HG03280 (cell line): ENCODE results near the gene CFAP119.
"Not testable (repeated sequence)": the region's sequence is repeated elsewhere in the genome, so short reads cannot be mapped to it uniquely, and the experiment has no call there.

ENCODE experiments used
- ATAC-seq: cut with Tn5 transposase; IDR thresholded peaks from one replicate; pipeline ENCODE4 v1.9.1; 2021; ENCODE audit warnings: mild to moderate bottlenecking, moderate library complexity; ENCODE audit not compliant: unreplicated experiment

CFAP119 gene

DNA sequence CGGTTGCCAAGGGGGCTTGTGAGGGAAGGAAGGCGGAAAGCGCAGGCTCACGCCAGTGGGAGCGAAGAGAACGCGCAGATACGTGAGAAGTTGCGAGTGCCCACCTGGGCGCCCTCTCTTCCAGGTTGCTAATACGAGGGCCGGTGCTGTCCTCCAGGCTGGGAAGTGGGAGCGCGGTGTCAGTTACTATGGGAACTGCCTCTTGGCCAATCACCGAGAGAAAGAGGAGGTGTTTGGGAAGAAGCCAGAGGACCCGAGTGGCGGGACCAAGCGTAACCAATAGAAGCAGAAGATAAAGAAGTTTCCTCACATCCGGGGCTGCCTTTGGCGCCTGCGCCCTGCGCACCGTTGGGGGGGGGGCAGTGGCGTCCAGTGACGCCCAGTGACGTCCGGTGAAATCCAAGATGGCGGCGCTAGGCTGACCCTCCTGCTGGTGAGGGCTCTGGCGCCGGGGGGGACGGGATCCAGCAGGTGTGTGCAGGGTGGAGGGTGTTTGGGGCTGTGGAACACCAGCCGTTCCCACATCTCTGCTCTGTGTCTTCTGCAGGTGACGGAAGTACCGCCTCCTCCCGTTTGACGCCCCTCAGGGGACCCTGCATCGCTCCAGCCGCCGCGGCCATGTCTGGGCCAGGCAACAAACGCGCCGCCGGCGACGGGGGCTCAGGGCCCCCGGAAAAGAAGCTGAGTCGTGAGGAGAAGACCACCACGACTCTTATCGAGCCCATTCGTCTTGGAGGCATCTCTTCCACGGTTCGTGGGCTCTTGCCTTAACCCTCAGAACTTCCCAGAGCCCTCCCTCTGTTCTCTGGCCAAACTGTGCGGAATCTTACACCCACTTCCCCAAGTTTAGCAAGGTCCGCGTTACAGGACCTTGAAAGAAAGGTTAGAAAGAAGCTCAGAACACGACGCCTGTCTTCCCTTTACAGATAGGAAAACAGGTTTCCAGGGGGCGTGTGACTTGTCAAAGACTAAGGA lies at the start of gene CFAP119, which contains the start of gene RNF40:
CFAP119 (minus strand) TSS at position 135 of the 975 bp plus-strand sequence. CDS start 314 bp downstream, outside the sequence.
RNF40 (plus strand) TSS at position 395 of the 975 bp plus-strand sequence; CDS start at position 619, 224 bp downstream.
- peak; percentile 86 for ATAC-seq

DNA sequence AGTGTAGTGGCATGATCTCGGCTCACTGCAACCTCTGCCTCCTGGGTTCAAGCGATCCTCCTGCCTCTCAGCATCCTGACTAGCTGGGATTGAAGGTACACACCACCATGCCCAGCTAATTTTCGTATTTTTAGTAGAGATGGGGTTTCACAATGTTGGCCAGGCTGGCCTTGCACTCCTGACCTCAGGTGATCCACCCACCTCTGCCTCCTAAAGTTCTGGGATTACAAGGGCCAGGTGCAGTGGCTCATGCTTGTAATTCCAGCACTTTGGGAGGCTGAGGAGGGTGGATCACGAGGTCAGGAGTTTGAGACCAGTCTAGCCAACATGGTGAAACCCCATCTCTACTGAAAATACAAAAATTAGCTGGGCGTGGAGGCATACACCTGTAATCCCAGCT lies 47.8 kb upstream of the CFAP119 start:
- not testable (repeated sequence) for ATAC-seq

DNA sequence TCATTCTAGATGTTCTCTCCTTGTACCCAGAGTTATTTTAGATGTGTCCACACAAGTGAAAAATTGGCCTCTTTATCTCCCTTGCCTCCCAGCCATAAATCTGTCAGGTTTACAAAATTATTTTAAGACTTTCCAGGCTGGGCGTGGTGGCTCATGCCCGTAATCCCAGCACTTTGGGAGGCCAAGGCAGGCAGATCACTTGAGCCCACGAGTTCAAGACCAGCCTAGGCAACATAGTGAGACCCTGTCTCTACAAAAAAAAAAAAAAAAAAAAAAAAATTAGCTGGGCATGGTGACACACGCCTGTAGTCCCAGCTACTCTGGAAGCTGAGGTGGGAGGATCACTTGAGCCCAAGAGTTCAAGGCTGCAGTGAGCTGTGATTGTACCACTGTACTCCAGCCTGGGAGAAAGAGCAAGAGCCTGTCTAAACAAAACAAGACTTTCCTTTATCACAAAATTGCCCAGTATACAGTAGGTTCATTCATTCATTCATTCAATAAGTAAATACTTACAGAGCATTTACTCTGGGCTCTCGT lies 47.1 kb upstream of the CFAP119 start:
- not testable (repeated sequence) for ATAC-seq

DNA sequence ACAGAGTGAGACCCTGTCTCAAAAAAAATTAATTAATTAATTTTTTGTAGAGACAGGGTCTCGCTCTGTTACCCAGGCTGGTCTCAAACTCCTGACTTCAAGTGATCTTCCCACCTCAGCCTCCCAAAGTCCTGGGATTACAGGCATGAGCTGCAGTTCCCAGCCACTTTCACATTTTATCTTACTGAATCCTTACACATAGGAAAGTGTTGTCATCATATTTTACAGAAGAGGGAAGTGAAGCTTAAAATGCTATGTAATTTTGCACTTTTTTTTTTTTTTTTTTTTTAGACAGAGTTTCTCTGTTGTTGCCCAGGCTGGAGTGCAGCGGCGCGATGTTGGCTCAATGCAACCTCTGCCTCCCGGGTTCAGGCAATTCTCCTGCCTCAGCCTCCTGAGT lies 46.3 kb upstream of the CFAP119 start:
- no peak for ATAC-seq

DNA sequence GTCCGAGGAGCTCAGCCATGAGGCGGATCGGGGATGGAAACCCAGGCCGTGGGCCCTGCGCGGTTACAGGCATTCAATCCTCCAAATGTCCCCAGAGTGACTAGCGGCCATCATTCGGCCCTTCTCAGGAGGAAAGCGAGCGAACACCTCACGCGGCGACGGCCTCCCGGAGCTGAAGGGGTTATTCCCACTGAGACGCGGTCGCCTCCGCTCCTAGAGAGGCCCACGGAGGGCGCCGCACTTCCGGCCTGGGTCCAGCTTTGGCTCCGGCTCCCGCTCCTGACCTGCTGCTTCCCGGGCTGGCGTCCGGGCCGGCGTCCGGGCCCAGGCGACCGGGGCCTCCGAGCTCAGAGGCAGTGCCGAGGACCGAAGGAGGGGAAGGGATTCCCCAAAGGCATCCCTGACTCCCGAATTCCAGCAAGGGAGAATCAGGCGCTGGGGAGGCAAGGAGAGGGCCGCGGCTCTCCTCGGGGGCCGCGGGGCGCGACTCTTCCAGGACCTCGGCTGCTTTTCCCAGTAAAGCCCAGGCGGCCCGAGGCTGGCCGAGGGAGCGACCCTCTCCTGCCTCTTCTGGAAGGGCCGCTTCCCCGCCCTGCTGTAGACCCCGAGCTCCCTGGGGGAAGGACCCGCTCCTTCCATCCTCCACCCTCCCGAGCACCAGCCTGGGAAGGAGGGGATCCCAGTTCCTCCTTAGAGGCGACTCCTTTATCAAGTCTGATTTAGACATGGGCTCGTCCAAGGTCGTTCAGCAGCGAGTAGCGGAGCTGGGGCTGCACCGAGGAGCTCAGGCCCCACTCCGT lies 43.7 kb upstream of the CFAP119 start:
- no peak for ATAC-seq

DNA sequence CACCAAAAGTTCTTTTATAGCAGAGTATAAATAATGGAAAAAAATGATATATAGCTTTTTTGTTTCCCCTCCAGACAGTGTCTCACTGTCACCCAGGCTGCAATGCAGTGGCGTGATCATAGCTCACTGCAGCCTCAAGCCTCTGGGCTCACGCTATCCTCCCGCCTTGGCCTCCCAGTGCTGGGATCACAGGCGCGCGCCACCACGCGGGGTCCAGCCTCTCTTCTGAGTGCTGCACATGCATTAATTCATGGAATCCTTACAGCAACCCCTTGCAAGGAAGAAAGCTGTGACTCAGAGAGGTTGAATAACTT lies 43.2 kb upstream of the CFAP119 start:
- no peak for ATAC-seq

DNA sequence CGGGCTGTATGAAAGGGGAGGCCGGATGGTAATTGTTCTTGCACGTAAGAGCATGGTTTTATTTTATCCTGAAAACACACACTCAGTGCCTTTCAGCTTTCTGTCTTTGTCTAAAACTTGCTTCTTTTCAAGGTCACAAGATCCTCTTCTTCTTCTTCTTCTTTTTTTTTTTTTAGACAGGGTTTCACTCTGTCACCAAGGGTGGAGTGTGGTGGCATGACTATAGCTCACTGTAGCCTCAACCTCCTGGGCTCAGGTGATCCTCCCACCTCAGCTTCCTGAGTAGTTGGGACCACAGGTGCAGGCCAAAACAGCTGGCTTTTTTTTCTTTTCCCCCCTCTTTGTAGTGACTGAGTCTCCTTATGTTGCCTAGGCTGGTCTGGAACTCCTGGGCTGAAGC lies 41.1 kb upstream of the CFAP119 start:
- no peak for ATAC-seq

DNA sequence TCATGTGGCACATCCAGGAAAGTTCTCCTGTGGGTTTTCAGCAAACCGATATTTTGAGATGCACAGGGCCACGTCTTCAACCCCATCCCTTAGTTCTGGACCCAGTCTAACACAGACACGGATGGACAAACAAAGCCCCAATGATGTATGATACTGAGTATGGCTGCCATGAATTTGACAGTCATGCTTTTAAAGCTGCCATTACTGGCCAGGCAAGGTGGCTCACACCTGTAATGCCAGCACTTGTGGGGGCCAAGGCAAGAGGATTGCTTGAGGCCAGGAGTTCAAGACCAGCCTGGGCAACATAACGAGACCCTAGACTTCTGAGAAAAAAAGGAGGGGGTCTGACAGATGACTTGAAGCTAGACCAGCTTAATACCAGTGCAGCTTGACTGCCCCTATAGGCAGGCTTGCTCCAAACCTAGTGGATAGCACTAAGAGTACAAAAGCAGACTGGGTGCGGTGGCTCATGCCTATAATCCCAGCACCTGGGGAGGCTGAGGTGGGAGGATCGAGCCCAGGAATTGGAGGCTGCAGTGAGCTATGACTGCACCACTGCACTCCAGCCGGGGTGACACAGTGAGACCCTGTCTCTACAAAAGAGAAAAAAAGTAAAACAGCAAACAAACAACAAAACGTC lies 35.9 kb upstream of the CFAP119 start:
- no peak for ATAC-seq

DNA sequence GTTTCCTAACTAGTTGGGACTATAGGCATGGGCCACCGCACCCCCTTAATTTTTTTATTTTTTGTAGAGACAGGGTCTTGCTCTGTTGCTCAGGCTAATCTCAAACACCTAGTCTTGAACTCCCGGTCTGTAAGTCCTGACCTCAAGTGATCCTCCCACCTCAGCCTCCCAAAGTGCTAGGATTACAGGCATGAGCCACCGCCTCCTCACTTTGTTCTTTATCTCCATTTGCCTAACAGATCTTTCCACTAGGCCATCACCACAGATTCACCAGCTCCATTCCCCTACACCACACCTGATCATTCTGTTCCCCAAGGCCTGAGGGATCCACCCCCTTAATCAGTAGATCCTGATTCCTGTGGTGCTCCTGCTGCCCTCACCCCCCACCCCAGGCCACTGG lies 32.8 kb upstream of the CFAP119 start:
- ATAC-seq: no peak

DNA sequence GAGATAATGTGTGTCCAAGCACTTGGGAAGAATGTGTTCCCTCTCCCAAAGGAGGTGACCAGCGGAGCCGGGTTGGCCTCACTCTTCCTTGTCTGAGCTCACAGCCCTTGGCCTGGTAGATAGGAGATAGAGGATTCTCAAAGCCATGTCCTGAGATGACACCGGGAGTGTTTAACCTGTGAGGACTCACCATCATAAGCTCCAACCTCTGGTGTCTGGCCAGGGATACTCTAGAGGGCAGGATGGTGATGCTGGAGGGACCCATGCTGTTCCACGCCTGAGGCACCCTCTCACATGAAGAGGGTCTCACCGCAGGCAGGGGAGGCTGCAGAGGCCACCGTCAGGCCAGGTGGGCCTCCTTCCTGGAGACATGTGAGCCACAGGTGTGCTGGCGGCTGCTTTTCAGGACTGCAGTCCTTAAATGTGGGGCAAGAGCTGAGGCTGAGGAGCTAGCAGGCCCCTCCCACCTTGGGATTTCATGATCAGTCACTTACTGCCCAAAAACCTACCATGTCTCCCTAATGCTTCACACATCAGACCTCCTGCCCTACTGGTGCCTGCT lies 31.7 kb upstream of the CFAP119 start:
- ATAC-seq: no peak

DNA sequence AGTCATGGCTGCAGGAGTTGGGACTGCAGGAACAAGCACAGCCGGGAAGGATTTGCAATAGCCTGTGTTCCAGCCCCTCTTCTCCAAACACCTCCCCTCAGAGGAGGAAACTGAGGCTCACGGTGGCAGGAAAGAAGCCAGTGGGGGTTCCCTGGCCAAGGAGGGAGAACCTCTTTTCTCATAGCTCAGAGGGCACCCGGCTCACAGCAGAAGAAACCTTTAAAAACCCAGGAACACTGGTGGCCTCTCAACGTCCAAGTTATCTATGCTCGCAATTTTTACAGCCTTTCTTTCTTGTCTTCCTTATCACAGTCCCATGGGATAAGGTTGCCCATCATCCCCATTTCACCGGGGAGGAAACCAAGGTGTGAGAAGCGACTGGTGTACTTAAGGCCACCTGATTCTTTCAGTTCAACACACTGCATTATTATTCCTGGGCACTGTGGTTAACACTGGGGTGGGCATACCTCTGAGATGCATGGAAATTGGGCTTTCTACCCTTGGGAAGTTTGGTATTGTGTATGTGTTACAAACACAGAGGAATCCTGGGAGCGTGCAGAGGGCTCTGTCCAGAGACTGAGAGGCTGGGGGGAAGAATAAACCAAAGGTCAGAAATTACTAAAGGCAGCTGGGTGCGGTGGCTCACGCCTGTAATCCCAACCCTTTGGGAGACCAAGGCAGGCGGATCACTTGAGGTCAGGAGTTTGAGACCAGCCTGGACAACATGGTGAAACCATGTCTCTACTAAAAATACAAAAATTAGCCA lies 25.9 kb upstream of the CFAP119 start:
- no peak for ATAC-seq

DNA sequence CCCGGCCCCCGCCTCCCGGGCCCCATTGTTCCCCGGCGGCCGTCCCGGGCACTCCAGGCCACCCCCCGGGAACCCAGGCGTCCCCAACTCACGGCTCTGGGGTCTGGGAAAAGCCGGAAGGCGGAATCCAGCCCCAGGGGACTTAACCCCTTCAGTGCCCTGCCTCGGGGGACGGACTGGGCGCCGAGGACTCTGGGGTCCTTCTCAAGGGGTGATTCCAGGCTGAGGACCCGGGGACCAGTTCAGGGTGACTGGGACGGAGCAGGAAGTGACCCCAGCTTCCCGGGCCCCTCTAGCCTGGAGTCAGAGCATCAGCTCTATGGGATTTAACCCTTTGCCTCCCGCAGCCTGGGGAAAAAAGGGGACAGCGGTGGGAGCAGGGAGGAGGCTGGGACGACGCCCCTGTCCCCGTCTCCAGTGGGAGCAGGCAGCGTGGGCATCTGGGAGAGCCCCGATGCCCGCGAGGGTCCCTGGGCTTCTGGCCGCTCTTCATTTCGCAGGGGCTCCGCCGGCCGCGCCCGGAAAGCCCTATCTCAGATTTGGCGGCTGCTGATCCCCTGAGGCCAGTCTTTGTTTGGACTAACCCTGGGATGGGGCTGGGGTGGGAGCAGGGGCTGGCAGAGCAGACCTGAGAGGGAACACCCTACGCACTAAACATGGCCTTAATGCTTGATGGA lies 25.2 kb upstream of the CFAP119 start, which contains the start of gene ZNF629:
ZNF629 (minus strand) TSS at position 270 of the 677 bp plus-strand sequence. CDS start 2,723 bp downstream, outside the sequence.
- no peak for ATAC-seq

DNA sequence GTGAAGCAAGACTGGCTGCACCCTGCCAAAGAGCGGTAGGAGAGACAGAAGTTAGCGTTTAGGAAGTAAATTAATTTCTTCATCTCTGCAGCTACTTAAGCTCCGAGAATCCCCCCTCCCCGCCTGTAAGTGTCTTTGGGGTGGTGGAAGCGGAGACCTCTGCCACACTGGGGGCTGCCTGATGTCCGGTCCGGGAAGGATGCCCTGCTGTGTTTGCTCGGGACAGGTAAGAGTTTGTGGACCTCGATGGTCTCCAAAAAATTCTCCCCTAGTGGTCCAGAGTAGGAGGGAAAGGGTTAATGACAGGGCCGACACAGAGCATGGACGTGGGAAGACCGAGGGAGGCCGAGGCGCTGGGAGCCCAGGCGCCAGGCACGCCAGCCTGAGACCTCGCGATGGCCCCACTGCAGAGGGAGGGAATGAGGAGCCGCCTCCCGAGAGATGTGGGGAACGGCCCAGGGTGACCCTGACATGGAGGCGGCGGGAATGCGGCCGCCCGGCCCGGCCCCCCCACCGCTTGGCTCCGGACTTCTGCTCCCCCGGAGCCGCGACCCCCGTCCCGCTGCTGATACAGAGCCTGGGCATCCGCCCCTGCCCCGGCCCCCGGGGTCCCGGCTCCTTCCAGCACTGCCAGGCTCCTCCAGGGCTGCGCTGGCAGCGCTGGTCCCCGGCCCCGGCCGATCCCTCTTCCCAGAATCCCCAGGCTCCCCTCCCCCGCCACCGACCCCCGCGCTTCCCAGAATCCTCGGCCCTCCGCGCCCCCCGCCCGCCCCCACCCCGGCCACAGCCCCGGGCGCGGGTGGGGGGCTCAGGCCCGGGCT lies 24.5 kb upstream of the CFAP119 start:
- no peak for ATAC-seq

DNA sequence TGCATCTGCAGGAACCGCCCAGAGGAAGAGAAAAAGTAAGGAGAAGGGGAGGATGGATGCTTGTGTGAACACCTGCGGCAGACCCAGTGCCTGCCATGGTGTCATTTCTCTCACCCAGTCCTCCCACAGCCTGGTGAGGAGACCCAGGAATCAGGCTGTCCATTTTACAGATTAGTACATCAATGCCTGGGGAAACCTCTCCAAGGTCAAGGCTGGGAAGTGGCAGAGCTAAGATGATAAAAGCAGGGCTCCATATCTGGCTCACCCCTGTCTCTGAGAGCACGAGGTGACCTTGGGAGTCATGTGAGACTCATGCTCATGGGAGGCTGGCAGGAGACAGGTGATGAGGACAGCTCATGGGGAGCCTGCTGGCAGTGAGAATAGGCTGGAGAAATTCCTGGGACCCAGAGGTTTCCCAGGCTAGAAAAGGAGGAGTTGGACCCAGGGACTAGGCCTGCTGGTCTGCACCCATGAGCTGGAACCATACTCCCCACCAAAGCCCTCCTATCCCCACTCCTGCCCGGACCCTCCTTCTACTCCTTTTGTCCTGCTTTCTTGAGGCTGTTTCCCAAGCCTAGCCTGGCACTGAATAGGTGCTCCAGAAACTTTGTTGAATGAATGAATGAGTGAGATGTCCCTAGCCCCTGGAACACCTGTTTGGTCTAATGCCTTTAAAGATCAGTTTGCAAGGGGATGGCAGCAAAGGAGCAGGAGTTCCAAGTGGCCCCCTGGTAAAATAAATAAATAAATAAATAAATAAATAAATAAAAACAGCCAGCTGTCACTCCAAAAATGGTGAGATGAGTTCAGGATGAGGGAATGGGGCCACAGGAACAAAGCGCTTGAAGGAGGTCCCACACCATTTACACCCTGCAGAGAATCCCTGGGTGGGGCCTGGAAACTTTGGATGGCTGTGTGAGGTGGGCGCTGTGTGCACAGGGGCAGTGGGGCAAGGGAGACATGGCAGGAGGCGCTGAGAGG lies 23.6 kb upstream of the CFAP119 start:
- ATAC-seq: no peak

DNA sequence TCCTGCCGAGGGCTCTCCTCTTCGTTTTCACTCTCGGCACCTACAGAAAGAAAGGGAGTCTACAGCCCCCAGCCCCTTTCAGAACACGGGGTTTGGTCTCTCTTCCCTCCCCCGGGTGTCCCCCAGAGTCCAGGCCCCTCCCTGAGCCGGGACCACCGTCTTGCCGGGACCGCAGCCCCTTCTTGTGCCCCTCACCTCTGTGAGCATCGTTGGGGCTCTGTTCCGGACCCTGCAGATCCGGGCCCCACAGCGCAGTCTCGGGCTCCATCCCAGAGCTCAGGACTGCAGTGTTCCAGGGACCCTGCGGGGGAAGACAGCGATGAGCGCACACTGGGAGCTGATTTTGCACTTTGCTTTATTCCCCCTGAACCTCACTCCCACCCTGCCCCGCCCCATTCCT lies 22.4 kb upstream of the CFAP119 start:
- no peak for ATAC-seq

DNA sequence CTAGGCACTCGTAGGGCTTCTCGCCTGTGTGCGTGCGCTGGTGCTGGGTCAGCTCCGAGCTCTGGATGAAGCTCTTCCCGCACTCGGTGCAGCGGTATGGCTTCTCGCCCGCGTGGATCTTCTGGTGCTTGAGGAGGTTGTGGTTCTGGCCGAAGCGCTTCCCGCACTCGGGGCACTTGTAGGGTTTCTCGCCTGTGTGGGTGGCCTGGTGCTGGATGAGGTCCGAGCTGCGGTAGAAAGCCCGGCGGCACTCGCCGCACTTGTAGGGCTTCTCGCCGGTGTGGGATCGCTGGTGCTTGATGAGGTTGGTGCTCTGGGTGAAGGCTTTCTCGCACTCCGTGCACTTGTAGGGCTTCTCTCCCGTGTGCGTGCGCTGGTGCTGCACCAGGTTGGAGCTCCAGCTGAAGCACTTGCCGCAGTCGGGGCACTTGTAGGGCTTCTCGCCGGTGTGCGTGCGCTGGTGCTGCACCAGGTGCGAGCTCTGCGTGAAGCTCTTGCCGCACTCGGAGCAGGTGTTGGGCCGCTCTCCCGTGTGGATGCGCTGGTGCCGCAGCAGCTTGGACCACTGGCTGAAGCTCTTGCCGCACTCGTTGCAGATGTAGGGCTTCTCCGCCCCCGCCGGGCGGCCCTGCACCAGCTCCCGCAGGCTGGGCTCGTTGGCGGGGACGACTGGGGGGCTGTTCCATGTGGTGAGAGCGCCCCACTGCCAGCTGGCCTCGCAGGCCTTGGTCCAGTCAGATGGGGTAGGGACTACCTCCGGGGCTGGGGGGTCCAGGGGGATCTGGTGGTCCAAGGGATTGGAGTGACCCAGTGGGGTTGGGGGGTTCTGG lies 21.6 kb upstream of the CFAP119 start:
- ATAC-seq: no peak
